Right ventricle myocardium superior (tissue), 1 donor: ENCODE measurements around the gene EMP2. TPM values are rescaled to one million over a fixed set of nuclear protein-coding genes. Genes with fewer than 3 reads are reported as not detected.
"Not testable (repeated sequence)": the region's sequence is repeated elsewhere in the genome, so short reads cannot be mapped to it uniquely, and the experiment has no call there.

Source experiments
- ATAC-seq: fragments of 200-7000 bp; cut with Tn5 transposase; one replicate; pipeline ENCODE4 v1.9.1; 2020; ENCODE audit warnings: mild to moderate bottlenecking; ENCODE audit not compliant: poor library complexity
- DNase-seq: peaks from one replicate; pipeline ENCODE4 v3.0.0-alpha.2; 2020
- intact Hi-C: fragments of 100-400 bp; cut with DNase I; formaldehyde crosslinking; loops from one replicate; pipeline ENCODE4 v1.11.2; 2022
- long read RNA-seq: library from polyadenylated mRNA; unstranded; transcript quantifications from one replicate; pipeline ENCODE4 v2.0.0, GENCODE V29; 2021
- total RNA-seq: library from RNA; stranded (reverse); fragmentation: NEBNext Ultra II Directional; extraction: Animal tissue kit (Norgen Biotek cat#: 25700); gene quantifications from one replicate; pipeline ENCODE4 v1.2.1, GENCODE V29; 2021
- donor health status: DM: no; HTN: yes; CAD: no; lungs with severe emphysema.

EMP2 gene, protein sequence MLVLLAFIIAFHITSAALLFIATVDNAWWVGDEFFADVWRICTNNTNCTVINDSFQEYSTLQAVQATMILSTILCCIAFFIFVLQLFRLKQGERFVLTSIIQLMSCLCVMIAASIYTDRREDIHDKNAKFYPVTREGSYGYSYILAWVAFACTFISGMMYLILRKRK
- total RNA-seq: 81.0 TPM
- long read RNA-seq, full-length matches to known transcripts: 45 of 53 reads
- long read RNA-seq, partial matches to known transcripts: 0 of 53 reads
- long read RNA-seq, other reads (novel, unspliced or antisense): 8 of 53 reads

DNA sequence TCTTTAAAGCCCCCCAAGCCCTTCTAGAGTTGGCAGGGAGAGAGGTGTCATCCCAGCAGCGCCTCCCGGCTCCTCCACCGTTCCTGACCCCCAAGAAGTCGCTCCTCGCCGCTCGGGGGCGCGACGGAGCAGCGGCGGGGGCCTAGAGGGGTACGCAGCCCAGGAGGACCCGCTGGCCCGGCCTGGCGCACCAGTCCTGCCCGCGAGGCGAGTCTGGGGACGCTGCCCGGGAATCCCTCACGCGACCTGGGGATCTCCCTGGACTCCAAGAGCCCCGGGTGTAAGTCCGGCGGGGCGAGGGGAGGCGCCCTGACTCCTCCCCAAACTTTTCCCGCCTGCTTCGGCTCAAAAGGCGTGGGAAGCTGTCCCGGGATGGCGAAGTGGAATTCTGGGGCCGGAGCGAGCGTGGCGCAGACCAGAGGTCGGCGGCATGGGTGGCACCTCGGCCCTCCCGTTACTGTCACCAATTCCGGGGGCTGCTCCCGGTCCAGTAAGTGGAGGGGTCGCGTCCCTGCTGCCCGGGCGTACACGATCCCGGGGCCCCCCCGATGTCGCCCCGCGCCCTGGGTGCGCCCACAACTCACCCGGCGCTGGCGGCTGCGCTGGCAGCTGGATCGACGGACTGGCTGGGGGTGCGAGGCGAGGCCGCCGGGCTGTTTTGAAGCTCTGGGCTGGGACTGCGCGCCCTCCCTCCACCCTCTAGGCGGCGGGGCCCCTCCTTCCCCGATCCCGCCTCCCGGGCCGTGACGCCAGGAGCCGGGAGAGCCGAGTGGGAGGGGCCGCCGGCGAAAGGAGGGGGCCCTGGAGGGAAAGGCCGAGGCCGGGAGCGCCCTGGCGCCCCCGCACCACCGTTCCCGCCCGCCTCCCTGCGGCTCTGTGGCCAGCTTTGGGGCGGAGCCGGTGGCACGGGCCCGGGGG lies at the start of gene EMP2:
Gene EMP2, minus strand, starts transcription at position 634 of the 918 bp plus-strand sequence. CDS start 32,981 bp downstream, outside the sequence.
- intact Hi-C loops: loop anchor here (10.0 kb wide), 1 partner anchor 55 kb away; no protein-coding TSS in a partner anchor
- DNase-seq (peak; percentile 90), ATAC-seq (peak; percentile 85)

DNA sequence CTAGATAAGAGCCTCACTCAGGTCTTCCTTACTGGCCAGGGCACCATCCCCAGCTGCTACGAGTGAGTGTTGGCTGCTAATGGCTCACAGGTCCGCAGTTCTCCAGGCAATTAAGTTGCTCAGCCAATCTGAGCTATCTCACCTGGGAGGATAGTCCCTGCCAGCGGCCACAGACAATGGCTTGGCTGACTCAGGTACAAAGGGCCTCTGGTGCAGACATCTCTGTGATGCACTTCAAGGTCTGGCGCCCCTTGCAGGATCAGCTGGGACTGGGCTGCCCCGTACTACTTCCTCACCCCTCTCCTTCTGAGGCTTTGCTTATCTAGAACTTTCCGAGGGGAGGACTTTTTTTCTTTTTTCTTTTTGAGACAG lies 49.2 kb upstream of the EMP2 start:
- DNase-seq: no peak
- intact Hi-C loops: no loop called here
- no peak for ATAC-seq

DNA sequence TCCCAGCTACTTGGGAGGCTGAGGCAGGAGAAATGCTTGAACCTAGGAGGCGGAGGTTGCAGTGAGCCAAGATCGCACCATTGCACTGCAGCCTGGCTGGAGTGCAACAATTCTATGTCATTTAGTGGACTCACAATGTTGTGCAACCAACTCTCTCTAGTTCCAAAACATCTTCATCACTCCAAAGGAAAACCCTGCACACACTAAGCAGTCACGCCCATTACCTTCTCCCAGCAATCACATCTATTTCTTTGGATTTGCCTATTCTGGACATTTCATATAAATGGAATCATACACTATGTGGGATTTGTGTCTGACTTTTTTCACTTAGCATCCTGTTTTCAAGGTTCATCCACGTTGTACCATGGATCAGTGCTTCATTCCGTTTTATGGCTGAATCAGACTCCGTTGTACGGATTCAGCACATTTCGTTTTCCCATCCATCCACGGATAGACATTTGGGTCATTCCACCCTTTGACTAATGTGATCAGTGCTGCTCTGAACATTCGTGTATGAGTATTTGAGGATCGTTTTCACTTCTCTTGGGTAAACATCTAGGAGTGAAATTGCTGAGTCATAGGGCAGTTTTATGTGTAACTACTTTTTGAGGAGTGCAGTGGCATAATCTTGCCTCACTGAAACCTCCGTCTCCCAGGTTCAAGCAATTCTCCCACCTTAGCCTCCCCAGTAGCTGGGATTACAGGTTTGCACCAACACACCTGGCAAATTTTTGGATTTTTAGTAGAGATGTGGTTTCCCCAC lies 45.4 kb upstream of the EMP2 start:
- intact Hi-C loops: no loop called here
- DNase-seq (no peak), ATAC-seq (no peak)

DNA sequence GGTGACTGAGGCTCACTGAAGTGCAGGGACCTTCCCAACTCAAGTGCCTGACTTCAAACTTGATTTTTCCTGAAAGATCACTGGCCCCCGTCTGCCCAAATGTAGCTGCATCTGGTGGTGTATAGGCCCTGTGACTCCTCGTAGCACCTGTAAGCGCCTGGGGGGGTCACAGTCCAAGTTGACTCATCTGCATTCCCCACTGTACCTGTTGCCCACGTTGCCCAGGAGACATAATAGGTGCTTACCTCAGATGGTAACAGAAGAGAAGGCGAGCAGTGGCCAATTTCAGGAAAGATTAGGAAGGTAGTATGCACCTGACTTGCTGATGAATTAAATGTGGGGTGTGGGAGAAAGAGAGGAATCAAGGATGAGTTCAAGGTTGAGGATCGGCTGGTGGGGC lies 44.1 kb upstream of the EMP2 start:
- ATAC-seq (no peak), DNase-seq (no peak)
- intact Hi-C loops: no loop called here

DNA sequence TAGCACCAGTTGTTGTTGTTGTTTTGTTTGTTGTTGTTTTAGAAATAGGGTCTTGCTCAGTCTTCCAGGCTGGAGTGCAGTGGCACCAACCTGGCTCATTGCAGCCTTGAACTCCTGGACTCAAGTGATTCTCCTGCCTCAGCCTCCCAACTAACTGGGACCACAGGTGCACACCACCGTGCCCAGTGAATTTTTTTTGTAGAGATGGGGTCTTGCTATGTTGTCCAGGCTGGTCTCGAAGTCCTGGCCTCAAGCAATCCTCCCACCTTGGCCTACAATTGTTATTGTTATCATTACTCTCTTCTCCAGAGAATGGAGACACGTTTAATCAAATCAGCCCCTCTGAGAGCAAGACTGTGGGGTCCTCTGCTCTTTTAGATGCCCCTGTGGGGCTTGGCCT lies 42.7 kb upstream of the EMP2 start:
- ATAC-seq: no peak
- intact Hi-C loops: no loop called here
- no peak for DNase-seq

DNA sequence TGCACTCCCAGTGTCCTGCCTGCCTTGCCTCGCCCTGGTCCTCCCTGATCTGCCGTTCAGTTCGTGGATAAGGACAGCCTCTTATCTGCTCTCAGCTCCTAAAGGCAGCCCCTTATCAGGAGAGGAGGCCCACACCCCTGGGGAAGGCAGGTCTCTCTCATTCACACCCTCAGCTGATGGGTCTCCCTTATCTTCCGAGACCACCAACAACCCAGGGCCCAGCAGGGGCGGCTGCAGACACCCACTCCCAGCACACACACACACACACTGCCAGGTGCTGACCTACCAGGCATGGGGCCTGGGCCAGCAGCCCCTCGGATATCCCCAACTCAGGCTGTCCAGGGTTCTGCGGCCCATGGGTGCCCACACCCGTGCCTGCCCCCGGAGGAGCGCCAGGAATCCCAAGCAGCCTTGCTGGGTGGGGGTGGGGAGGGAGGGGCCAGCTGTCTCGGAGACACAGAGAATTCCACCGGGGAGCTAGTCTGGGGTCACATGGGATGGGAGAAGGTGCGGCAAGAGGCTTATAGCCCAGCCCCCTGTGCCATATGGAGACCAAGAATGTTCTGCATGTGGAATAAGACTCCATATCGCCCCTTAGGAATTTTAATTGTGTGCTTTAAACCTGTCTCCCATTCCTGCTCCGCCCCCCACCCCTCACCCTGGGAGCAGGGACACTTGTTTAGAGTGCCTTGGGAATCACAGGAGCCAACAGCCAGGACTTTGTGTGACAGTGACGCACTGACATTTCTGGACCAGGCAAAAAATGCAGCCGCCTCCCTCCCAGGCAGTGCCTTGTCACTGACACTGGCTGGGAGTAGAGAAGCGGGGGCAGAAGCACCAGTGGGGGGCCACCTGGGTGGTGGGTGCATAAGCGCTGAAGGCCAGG lies 41.9 kb upstream of the EMP2 start:
- intact Hi-C loops: no loop called here
- DNase-seq: peak; percentile 50
- ATAC-seq: peak; percentile 70

DNA sequence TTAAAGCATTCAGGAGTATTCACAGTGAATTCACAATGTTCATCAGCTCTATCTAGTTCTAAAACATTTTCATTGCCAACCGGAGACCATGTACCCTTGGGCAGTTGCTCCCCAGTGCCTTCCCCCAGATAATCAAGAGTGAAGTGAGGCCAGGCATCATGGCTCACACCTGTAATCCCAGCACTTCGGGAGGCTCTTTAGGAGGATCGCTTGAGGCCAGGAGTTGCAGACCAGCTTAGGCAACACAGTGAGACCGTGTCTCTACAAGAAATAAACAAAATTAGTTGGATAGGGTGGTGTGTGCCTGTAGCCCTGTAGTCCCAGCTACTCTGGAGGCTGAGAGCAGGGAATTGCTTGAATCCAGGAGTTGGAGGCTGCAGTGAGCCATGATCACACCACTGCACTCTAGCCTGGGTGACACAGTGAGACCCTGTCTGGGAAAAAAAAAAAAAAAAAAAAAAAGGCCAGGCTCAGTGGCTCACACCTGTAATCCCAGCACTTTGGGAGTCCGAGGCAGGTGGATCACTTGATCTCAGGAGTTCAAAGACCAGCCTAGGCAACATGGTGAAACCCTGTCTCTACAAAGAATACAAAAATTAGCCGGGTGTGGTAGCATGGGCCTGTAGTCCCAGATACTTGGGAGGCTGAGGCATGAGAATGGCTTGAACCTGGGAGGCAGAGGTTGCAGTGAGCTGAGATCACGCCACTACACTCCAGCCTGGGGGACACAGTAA lies 41.0 kb upstream of the EMP2 start:
- ATAC-seq, DNase-seq, intact Hi-C loops: not testable (repeated sequence)

DNA sequence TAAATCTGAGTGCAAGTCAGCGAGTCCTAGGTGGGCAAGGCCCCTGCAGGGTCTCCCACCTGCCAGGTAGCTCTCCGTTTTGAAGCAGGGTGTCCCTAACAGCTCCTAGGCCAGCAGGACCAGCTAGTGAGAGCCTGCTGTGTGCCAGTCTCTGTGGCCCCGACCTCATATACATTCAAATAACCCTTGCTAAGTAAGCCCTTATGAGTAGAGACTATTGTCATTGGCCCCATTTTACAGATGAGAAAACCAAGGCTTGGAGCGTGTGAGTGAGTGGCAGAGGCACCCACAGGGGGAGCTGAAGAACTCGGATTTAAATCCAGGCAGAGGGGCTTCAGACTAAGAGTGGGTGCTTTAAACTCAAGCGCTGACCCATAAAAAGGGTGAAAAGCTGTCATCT lies 39.7 kb upstream of the EMP2 start:
- intact Hi-C loops: no loop called here
- ATAC-seq: no peak
- DNase-seq: no peak

DNA sequence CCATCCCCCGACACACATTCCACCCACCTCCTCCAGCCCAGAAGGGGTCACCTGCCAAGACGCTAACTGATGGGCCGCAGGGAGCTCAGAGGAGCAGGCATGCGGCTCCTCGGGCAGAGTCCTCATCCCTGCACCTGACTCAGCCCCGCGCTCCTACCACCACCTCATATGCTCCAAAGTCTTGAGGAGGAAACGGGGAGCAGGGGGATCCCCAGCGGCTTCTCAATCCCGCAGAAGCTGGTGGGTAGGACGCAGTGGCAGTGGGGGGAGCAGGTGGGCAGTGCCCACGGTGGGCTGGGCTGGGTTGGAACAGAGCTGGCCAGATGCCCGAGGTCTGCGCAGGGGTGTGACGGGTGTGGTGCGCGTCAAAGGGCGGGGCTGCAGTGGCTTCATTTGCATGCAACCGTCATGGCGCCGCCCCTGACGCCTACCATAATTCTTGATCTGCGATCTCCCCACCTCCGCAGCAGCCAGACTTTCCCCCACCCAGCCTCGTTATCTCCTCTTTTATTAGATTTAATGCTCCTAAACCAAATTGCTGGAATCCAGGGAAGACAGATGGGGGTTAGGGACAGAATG lies 39.0 kb upstream of the EMP2 start:
- DNase-seq (peak; percentile 76), ATAC-seq (peak; percentile 63)
- intact Hi-C loops: no loop called here

DNA sequence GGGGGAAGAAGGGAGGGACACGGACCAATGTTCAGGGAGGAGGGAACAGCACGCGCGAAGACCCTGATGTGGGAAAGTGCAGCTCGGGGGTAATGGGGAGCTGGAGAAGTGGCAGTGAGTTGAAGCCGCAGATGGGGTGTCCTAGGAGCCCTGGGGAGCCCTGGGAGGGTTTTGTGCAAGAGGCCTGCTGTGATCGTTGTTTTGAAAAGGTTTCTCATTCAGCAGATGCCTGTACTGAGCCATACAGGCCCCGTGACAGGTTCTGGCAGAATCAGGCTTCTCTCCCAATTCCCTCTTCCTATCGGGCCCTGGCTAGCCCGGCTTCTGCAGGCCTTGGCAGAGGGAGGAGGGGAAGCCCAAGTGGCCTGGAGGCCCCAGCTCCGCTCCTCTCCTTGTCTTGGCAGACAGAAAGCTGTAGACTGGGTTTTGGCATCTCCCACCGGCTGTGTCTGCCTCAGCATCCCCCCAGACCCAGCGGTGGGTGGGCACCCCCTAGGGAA lies 38.4 kb upstream of the EMP2 start:
- ATAC-seq (peak; percentile 25), DNase-seq (peak; percentile 46)
- intact Hi-C loops: no loop called here

DNA sequence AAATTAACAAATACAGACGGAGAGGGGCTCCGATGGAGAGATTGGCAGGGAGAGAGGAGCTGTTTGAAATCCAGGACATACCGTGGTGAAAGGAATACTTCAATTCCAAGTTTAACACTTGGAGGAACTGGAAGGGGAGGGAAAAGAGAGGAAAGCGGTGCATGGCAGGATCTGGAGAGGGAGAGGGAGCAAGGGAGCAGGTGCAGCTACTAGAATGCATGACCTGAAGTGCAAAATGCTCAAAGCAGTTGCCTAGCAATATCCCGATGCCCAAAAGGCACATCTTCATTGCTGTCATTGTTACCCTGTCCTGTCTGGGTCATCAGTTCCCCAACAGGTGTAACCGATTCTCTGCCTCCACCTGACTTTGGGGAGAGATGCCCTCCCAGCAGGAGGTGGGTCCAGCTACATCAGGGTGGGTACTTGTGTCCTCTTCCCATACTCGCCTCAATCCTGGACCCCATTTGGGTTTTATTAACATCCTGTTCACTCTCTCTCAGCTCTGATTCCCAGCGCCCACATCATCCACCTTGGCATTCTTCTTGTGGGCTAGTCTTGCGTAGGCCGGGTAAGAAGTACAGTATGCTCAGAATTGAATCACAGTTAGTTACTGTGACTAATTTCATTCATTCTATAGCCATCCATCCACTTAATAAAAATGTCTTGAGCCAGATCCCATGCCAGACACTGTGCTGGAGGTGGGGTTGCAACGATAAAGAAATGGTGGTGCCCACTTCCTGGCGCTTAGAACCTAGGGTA lies 37.4 kb upstream of the EMP2 start:
- ATAC-seq (no peak), DNase-seq (no peak)
- intact Hi-C loops: no loop called here

DNA sequence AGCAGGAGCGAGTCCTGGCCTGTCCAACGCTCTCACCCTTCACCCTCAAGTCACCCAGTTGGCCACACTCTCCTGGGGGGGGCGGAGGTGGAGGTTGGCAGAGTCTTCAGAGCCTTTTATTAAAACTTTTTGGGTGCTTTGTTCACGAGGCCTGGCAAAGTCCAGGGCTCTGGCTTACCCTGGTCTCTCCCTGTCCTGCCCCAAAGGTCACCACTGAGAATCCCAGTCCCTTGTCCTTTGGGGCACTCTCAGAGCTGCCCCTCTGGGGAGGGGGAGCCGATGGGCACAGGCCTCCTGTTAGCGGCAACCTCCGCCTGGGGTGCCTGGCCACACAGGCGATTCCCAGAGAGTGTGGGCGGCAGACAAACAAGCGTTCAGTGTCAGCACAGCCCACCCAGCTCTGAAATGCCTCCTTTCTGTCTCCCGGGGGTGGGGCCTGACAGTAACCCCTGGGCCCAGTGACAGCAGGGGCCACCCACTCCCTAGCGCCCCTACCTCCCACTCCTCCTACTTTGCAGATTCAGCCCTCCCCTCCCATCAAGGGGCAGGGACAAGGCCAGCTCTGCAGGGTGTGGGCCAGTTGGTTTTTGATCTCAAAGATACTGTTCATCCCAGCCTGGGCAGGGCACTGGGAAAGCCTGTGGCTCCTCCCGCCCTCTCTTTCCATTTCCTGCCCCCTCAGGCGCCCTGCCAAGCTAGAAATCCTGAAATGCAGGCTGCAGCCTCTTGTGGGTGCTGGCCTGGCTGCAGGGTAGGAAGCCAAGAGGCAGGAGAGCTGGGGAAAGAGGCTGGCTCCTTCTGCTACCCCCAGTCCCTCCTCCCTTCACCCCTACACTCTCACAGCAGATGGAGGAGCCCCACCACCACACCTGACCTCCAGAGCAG lies 36.6 kb upstream of the EMP2 start:
- intact Hi-C loops: no loop called here
- ATAC-seq (peak; percentile 74), DNase-seq (peak; percentile 79)

DNA sequence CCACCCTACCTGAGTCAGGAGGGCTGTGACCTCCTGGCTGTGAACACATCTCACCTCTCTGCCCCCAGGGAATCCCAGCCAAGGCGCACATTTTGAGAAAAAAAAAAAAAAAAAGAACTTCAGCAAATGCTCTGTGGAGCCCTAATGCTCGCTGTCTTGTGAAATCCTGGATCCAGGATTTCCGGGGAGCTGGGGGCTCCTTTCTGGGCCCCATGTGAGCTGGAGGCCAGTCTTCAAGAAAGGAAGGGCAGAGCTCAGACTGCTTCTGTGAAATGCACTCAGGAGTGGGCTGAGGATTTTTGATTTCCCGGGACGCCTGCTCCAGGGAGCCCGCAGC lies 36.0 kb upstream of the EMP2 start:
- no peak for ATAC-seq
- intact Hi-C loops: no loop called here
- DNase-seq: no peak

DNA sequence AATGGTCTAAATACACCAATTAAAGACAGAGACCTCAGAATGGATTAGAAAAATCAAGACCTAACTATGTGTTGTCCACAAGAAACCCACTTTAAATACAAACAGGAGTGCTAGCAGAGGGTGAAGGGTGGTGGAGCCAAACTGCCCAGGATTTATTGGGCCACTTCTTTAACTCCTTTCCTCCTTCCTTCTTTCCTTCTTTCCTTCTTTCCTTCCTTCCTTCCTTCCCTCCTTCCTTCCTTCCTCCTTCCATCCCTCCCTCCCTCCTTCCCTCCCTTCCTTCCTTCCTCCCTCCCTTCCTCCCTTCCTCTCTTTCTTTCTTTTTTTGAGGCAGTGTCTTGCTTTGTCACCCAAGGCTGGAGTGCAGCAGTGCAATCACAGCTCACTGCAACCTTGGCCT lies 34.3 kb upstream of the EMP2 start:
- no peak for ATAC-seq
- intact Hi-C loops: no loop called here
- no peak for DNase-seq

DNA sequence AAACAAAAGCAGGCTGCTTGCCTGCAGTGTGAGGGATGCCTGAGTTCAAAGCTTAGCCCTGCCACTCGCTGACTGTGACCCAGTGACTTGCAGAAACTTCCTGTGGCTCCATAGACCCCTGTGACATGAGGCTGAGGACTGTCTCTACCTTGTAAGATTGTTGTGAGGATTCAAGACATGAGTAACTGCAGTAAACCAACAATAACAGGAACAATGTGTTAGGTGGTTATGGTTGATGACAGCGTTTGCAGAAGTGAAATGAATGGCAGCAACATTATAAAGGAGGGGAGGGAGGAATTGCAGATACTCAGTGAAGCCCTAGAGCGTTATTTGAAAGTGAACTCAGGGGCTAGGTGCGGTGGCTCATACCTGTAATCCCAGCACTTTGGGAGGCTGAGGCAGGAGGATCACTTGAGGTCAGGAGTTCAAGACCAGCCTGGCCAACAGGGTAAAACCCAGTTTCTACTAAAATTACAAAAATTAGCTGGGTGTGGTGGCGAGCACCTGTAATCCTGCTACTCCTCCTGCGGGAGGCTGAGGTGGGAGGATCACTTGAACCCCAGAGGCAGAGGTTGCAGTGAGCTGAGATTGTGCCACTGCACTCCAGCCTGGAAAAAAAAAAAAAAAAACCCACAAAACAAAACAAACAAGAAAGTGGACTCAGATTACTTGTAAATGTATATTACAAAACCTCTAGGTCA lies 33.5 kb upstream of the EMP2 start:
- intact Hi-C loops: no loop called here
- ATAC-seq (no peak), DNase-seq (no peak)
